ENCODE results near the gene PRSS33. TPM values are rescaled to one million over a fixed set of nuclear protein-coding genes. Genes with fewer than 3 reads are reported as not detected.

The PRSS33 gene
- total and polyA plus RNA-seq, 9 of the 15 experiments (the other 6 are each of a cell fraction or from before 2014, with no cell fraction given): not detected

GRCh38 chr16:2817340-2818271 is 30.2 kb upstream of the PRSS33 start (continued):
- peak; percentile 93 for TF ChIP-seq MAX (CRISPR knock-in tag; IDR thresholded peaks at IDR 0.05)
- TF ChIP-seq MBD1 (CRISPR knock-in tag; IDR thresholded peaks at IDR 0.05): no peak
- TF ChIP-seq XRCC5 (IDR thresholded peaks at IDR 0.05; ENCODE audit: low read depth, low read length): no peak
- TF ChIP-seq BHLHE40 (IDR thresholded peaks at IDR 0.05; ENCODE audit: low read length): peak; percentile 48; the same call in 1 of the 2 replicates
- 0 out of 2 replicates have a peak, but pooled peaks have one; percentile 49 for TF ChIP-seq NFRKB (IDR thresholded peaks at IDR 0.05; ENCODE audit: low read depth)
- TF ChIP-seq KDM4B (IDR thresholded peaks at IDR 0.05; ENCODE audit: borderline replicate concordance in 2 of 2, low read depth in 1 of 2): no peak
- no peak for TF ChIP-seq ARID2 (IDR thresholded peaks at IDR 0.05)
- TF ChIP-seq RBFOX2 (IDR thresholded peaks at IDR 0.05; ENCODE audit: low read depth, low read length): peak; percentile 79
- no peak for TF ChIP-seq POLR3A (IDR thresholded peaks at IDR 0.05; ENCODE audit: borderline replicate concordance, extremely low read depth, insufficient read depth, insufficient read length)
- no peak for TF ChIP-seq PRPF4 (IDR thresholded peaks at IDR 0.05; ENCODE audit: insufficient read depth, low read depth, low read length, poor library complexity, severe bottlenecking)
- TF ChIP-seq CBX2 (IDR thresholded peaks at IDR 0.05; ENCODE audit: insufficient read depth, low read length, poor library complexity, severe bottlenecking): no peak
- TF ChIP-seq ARID4B (CRISPR knock-in tag; IDR thresholded peaks at IDR 0.05): peak; percentile 66
- no peak for TF ChIP-seq ZNF140 (CRISPR knock-in tag; IDR thresholded peaks at IDR 0.05)
- no peak for TF ChIP-seq MYBL2 (IDR thresholded peaks at IDR 0.05; ENCODE audit: low read depth)
- TF ChIP-seq MYBL2 (CRISPR knock-in tag; IDR thresholded peaks at IDR 0.05; ENCODE audit: borderline replicate concordance): no peak
- TF ChIP-seq BCOR (IDR thresholded peaks at IDR 0.05): no peak
- TF ChIP-seq MAZ (CRISPR knock-in tag; conservative IDR thresholded peaks at IDR 0.05 in 1 of 2, IDR thresholded peaks at IDR 0.05 in 1 of 2): peak in 1 of 2 experiments; percentile 7; a peak in 1 of 4 replicates
- TF ChIP-seq ZNF277 (CRISPR knock-in tag; IDR thresholded peaks at IDR 0.05; ENCODE audit: borderline replicate concordance): no peak

All from K562 (cell line).